Osteocyte (in vitro differentiated cells): ENCODE data around the gene GPR137B. TPM values are rescaled to one million over a fixed set of nuclear protein-coding genes. Genes with fewer than 3 reads are reported as not detected.

Experiments used
- DNase-seq: peaks from one replicate; pipeline ENCODE4 v3.0.0; 2021; ENCODE audit warnings: mixed read lengths; ENCODE audit not compliant: unreplicated experiment; ENCODE audit errors: extremely low spot score
- H3K27ac Mint-ChIP-seq: one replicate; pipeline ENCODE4 v1.8.0; 2021; ENCODE audit warnings: mild to moderate bottlenecking, mixed read lengths; ENCODE audit not compliant: unreplicated experiment
- H3K27me3 Mint-ChIP-seq: one replicate; pipeline ENCODE4 v1.8.0; 2021; ENCODE audit warnings: mixed read lengths; ENCODE audit not compliant: unreplicated experiment
- H3K36me3 Mint-ChIP-seq: one replicate; pipeline ENCODE4 v1.8.0; 2021; ENCODE audit warnings: mixed read lengths; ENCODE audit not compliant: unreplicated experiment
- H3K4me1 Mint-ChIP-seq: one replicate; pipeline ENCODE4 v1.8.0; 2021; ENCODE audit warnings: mixed read lengths; ENCODE audit not compliant: unreplicated experiment
- H3K4me3 Mint-ChIP-seq: one replicate; pipeline ENCODE4 v1.8.0; 2021; ENCODE audit warnings: mild to moderate bottlenecking, moderate library complexity, mixed read lengths; ENCODE audit not compliant: unreplicated experiment
- H3K9me3 Mint-ChIP-seq: one replicate; pipeline ENCODE4 v1.8.0; 2021; ENCODE audit warnings: mixed read lengths; ENCODE audit not compliant: unreplicated experiment
- CTCF ChIP-seq: fragments of 200-600 bp; sonication (generic); IDR thresholded peaks from 2 replicates; pipeline ENCODE4 v1.5.0; 2021; ENCODE audit warnings: antibody characterized with exemption, mild to moderate bottlenecking, moderate library complexity
- total RNA-seq: library from RNA; stranded (reverse); gene quantifications from 2 replicates; pipeline ENCODE4 v1.2.1, GENCODE V29; 2021

Gene GPR137B
- total RNA-seq, 1 donor from 2014 or later: 17.3 TPM

- H3K27ac Mint-ChIP-seq: no peak overlapping the region
- no peaks in the 10 kb centered on the region for H3K9me3 Mint-ChIP-seq
- H3K36me3 Mint-ChIP-seq: no peaks in the 10 kb centered on the region
- H3K4me1 Mint-ChIP-seq: peaks cover 7% of the 10 kb centered on the region
- no peaks in the 10 kb centered on the region for H3K27me3 Mint-ChIP-seq
- DNase-seq: no peak
- no peak overlapping the region for H3K4me3 Mint-ChIP-seq
- peak; percentile 87 for TF ChIP-seq CTCF
Observed at GRCh38 chr1:236103646-236104218, 38.6 kb upstream of the GPR137B start.

GRCh38 chr1:236107121-236107907 is 35.0 kb upstream of the GPR137B start:
- no peak overlapping the region for H3K4me3 Mint-ChIP-seq
- no peak overlapping the region for H3K27ac Mint-ChIP-seq
- no peaks in the 10 kb centered on the region for H3K9me3 Mint-ChIP-seq
- TF ChIP-seq CTCF: no peak
- no peaks in the 10 kb centered on the region for H3K27me3 Mint-ChIP-seq
- no peaks in the 10 kb centered on the region for H3K36me3 Mint-ChIP-seq
- peaks cover 7% of the 10 kb centered on the region for H3K4me1 Mint-ChIP-seq
- DNase-seq: no peak

- Mint-ChIP-seq H3K9me3 (no peaks in the 10 kb centered on the region), H3K27ac (no peak overlapping the region), H3K4me3 (no peak overlapping the region), H3K4me1 (peaks cover 7% of the 10 kb centered on the region), H3K27me3 (peaks cover 3% of the 10 kb centered on the region), H3K36me3 (no peaks in the 10 kb centered on the region)
- DNase-seq: no peak
- no peak for TF ChIP-seq CTCF
Observed at GRCh38 chr1:236108027-236108648, 34.2 kb upstream of the GPR137B start.

GRCh38 chr1:236110137-236110536 is 32.2 kb upstream of the GPR137B start:
- peaks cover 3% of the 10 kb centered on the region for H3K27me3 Mint-ChIP-seq
- H3K27ac Mint-ChIP-seq: no peak overlapping the region
- H3K9me3 Mint-ChIP-seq: no peaks in the 10 kb centered on the region
- peaks cover 3% of the 10 kb centered on the region for H3K4me1 Mint-ChIP-seq
- TF ChIP-seq CTCF: no peak
- no peak for DNase-seq
- H3K36me3 Mint-ChIP-seq: no peaks in the 10 kb centered on the region
- no peak overlapping the region for H3K4me3 Mint-ChIP-seq
